Stomach smooth muscle (tissue), 2 donors: ENCODE measurements around the gene DIP2B.

Source experiments
- H3K27ac ChIP-seq: one replicate; pipeline ENCODE4 v1.7.0; 2013; ENCODE audit warnings: mild to moderate bottlenecking, low read length, inconsistent platforms
- H3K27me3 ChIP-seq, 2 donors: one replicate each; pipeline ENCODE4 v1.7.0; 2013; ENCODE audit warnings: low read length in 2 of 2; ENCODE audit not compliant: insufficient read depth in 2 of 2, control insufficient read depth in 1 of 2
- H3K36me3 ChIP-seq, 2 donors: one replicate each; pipeline ENCODE4 v1.7.0; 2013; ENCODE audit warnings: low read length in 2 of 2; ENCODE audit not compliant: control insufficient read depth in 2 of 2, insufficient read depth in 2 of 2
- H3K4me1 ChIP-seq: one replicate; pipeline ENCODE4 v1.7.0; 2013; ENCODE audit warnings: low read length; ENCODE audit not compliant: control insufficient read depth, insufficient read depth
- H3K4me3 ChIP-seq, 2 donors: one replicate each; pipeline ENCODE4 v1.7.0; 2013; ENCODE audit warnings: low read length in 2 of 2
- H3K9ac ChIP-seq, 2 donors: one replicate each; pipeline ENCODE4 v1.7.0; 2013; ENCODE audit warnings: low read length in 2 of 2, mild to moderate bottlenecking in 1 of 2
- H3K9me3 ChIP-seq, 2 donors: one replicate each; pipeline ENCODE4 v1.7.0; 2013; ENCODE audit warnings: low read length in 2 of 2; ENCODE audit not compliant: control insufficient read depth in 2 of 2
- donor health status: healthy.
- donor health status: Pancreatic carcinoma.

Gene DIP2B

DNA sequence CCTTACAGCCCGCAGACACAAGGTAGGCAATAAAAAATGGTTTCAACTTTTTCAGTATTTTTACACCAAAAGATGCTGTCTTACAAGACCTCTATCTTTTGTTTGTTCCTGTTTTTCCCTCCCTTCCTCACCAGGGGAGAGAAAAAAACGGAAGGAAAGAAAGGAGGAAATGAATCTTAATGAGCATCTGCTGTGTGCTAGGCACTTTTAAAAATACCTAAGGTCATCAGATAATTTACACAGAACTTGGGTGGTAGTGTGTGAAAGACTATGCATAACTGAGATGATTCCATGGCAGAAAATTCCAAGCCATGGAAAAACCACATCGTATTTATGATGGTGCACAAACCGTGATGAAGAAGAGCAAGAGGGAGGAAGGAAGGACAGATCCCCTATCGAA, 121.2 kb downstream of the DIP2B start:
- Histone ChIP-seq H3K36me3 (peaks cover 4 to 8% of the 10 kb centered on the region in 2 donors), H3K9ac (no peak overlapping the region), H3K4me1 (peaks cover 4% of the 10 kb centered on the region), H3K4me3 (no peak overlapping the region), H3K27ac (no peak overlapping the region), H3K27me3 (no peaks in the 10 kb centered on the region), H3K9me3 (no peaks in the 10 kb centered on the region)

DNA sequence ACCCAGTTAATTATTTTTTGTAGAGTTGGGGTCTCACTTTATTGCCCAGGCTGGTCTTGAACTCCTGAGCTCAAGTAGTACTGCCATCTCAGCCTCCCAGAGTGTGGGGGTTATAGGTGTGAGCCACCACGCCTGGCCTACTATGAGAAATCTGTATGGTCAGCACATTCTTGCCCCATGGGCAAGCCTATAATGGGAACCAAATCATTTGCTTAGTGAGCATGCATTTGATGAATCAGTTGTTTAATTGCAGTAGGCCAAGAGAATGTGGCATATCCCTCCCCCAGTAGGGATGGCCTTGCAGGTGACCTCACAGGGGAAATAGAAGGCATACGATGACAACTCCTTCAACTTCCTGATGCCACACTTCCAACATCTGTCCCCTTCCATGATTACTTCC, 122.7 kb downstream of the DIP2B start:
- Histone ChIP-seq H3K9ac (no peak overlapping the region), H3K27ac (no peak overlapping the region), H3K4me3 (no peak overlapping the region), H3K36me3 (peaks cover 4 to 8% of the 10 kb centered on the region in 2 donors), H3K4me1 (no peaks in the 10 kb centered on the region), H3K27me3 (no peaks in the 10 kb centered on the region), H3K9me3 (no peaks in the 10 kb centered on the region)

DNA sequence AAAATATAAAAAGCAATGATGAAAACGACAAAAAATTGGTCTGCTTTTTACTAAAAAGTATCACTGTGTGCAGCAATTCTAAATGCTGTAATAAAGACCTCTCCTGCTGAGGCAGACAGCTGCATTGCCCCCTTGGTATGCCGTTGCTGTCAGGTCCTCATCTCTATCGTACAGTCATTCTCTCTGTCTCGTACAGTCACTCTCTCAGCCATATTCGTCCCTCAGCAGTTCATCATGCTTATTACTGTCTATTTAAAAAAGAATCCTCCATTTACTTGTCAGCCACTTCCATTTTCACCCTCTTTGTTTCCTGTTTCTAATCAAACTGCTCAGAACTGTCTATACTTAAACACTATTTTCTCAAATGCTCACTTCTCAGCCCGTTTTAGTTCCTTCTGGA, 123.6 kb downstream of the DIP2B start:
- H3K4me3 ChIP-seq: no peak overlapping the region
- H3K36me3 ChIP-seq: peaks cover 4 to 8% of the 10 kb centered on the region in 2 donors
- H3K27me3 ChIP-seq: no peaks in the 10 kb centered on the region
- no peak overlapping the region for H3K9ac ChIP-seq
- no peaks in the 10 kb centered on the region for H3K9me3 ChIP-seq
- no peak overlapping the region for H3K27ac ChIP-seq
- no peaks in the 10 kb centered on the region for H3K4me1 ChIP-seq

DNA sequence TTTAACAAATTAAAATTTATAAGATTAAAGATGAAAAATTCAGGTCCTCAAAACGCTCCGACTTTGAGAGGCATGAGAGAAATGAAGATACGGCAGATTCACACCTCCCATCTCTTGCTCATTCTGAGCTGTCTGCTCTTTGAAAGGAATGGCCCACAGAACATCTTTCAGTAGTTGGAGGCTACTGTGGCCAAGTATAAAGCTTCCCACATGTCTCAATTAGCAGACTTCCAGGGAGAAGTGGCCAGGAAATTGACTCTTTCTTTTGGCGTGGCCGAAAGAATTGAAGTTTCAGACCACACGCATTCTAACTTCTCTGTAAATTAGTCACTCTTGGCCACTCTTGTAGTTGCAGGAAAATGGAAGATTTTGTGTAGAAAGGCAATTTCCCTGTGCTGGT, 129.2 kb downstream of the DIP2B start:
- Histone ChIP-seq H3K9ac (no peak overlapping the region), H3K9me3 (no peaks in the 10 kb centered on the region), H3K4me1 (no peaks in the 10 kb centered on the region), H3K4me3 (no peak overlapping the region), H3K36me3 (no peaks in the 10 kb centered on the region), H3K27ac (no peak overlapping the region), H3K27me3 (no peaks in the 10 kb centered on the region)

DNA sequence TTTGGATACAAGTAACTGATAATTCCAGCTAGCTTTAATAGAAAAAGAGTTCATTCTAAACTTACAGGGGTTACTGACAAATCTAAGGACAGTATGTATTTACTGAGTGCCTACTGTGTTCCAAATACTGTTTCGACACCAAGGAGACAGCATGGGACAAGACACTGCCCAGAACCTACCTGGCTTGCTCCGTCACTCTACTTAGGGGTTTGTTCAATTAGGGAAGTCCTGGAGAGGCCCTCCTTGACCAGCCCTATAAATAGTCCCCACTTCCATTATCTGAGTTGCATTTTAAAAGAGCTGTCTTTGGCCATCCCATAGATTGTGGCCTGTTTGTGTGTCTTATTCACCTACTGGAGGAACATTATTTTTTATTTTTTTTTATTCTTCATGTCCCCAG, 129.6 kb downstream of the DIP2B start:
- H3K4me3 ChIP-seq: no peak overlapping the region
- no peaks in the 10 kb centered on the region for H3K9me3 ChIP-seq
- no peak overlapping the region for H3K9ac ChIP-seq
- H3K4me1 ChIP-seq: no peaks in the 10 kb centered on the region
- no peaks in the 10 kb centered on the region for H3K36me3 ChIP-seq
- H3K27ac ChIP-seq: no peak overlapping the region
- H3K27me3 ChIP-seq: no peaks in the 10 kb centered on the region

DNA sequence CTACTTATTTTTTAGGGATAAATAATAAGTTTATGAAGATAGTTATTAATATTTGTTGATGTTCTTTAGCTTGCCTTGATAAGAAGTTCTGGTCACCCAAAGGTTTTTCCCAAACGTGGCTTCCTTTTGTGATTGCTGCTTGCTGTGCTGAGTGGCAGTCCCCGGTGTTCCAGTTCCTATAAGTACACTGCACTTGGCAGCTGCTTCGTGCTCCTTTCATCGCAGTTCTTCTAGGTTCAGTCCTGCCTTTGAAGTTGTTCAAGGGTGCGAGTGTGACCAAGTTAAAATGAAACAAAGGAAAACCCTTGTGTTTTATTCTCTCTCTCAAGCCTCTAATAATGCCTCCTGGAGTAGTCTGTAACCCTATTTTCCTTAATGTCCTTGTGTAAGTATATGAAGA, 130.6 kb downstream of the DIP2B start:
- Histone ChIP-seq H3K36me3 (no peaks in the 10 kb centered on the region), H3K27me3 (no peaks in the 10 kb centered on the region), H3K4me1 (no peaks in the 10 kb centered on the region), H3K27ac (no peak overlapping the region), H3K9me3 (no peaks in the 10 kb centered on the region), H3K4me3 (no peak overlapping the region), H3K9ac (no peak overlapping the region)

DNA sequence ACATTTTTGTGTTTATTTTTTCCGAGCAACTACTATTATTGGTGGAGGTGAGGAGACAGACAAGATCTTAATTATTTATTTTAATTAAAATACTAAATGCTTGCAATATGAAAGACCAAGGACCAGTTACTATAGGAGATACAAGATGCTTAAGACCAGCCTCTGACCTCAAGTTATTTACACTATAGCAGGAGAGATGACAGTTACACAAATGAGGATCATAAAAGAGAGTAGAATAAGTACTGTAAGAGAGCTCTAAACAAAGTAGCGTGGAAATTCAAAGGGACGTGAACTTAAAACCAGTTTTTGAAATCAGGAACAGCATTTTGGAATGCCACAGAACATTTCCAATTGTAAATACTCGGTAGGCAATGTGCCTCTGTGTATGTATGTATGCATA, 131.1 kb downstream of the DIP2B start:
- Histone ChIP-seq H3K36me3 (no peaks in the 10 kb centered on the region), H3K4me1 (no peaks in the 10 kb centered on the region), H3K27me3 (no peaks in the 10 kb centered on the region), H3K9ac (no peak overlapping the region), H3K27ac (no peak overlapping the region), H3K4me3 (no peak overlapping the region), H3K9me3 (no peaks in the 10 kb centered on the region)

DNA sequence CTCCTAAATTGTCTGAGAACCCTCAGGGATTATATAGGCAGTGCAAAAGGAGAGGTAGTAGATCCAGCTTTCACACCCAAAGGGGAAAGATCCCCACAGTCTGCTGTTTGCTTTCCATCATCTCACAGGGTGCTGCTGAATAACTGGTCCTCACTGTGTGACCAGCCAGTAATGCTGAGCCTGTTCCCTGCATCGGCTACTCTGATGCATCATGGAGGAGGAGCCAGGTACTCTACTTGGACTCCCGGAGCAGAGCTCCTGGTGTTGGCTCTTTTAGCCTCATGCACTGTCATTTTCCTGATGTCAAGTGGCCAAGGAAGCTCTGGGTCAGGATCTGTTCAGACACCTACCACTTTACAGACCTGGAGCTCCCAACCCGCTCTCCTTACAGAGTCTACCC, 131.7 kb downstream of the DIP2B start:
- H3K9ac ChIP-seq: peak overlapping the region in 1 of 2 donors; percentile 21
- H3K4me3 ChIP-seq: no peak overlapping the region
- no peaks in the 10 kb centered on the region for H3K9me3 ChIP-seq
- no peaks in the 10 kb centered on the region for H3K4me1 ChIP-seq
- no peaks in the 10 kb centered on the region for H3K36me3 ChIP-seq
- H3K27ac ChIP-seq: no peak overlapping the region
- no peaks in the 10 kb centered on the region for H3K27me3 ChIP-seq

DNA sequence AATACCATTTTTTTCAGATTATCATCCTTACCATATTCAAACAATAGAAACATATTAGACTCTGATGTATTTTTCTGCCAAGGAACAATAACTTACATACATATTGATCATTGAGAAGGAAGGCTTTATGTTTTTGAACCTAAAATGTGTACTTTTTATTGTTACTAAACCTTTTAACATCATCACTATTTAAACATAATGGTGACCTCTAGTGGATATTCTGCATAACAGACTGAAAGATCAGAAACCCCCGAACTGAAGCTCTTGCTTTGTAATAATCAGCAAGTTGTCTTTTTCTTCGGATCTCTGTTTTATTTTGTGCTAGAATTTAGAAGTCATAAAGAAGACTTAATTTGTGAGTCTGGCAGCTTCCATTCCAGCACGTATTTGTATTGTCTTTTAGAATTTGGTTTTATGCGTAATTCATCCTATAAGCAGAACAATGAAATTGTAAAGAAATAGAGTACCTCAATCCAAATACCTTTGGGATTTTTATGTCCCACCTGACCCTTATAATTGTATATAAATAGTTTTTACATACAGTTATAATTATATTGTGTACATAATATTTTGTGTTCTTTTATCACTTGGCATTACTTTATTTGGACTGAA, 133.2 kb downstream of the DIP2B start:
- no peaks in the 10 kb centered on the region for H3K9me3 ChIP-seq
- no peak overlapping the region for H3K27ac ChIP-seq
- no peaks in the 10 kb centered on the region for H3K36me3 ChIP-seq
- H3K4me3 ChIP-seq: no peak overlapping the region
- no peaks in the 10 kb centered on the region for H3K4me1 ChIP-seq
- H3K9ac ChIP-seq: no peak overlapping the region
- no peaks in the 10 kb centered on the region for H3K27me3 ChIP-seq

DNA sequence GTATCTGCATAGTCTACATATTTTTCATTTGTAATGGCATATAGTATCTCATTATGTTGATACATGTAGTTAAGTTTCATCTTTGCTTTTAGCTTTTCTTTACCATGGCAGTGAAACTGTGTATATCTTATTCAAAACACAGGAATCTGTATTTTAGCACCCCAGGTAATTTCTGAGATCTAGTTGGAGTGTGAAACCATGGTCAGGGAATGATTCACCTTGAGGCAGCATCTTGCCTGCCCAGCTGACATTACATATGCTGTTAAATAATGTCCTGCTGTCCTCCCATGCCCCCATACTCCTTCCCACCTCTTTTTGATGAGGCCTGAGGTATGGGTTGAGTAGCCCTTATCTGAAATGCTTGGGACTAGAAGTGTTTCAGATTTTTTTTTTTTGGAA, 133.7 kb downstream of the DIP2B start:
- no peak overlapping the region for H3K9ac ChIP-seq
- H3K9me3 ChIP-seq: no peaks in the 10 kb centered on the region
- no peak overlapping the region for H3K27ac ChIP-seq
- H3K4me1 ChIP-seq: no peaks in the 10 kb centered on the region
- no peak overlapping the region for H3K4me3 ChIP-seq
- no peaks in the 10 kb centered on the region for H3K36me3 ChIP-seq
- no peaks in the 10 kb centered on the region for H3K27me3 ChIP-seq

DNA sequence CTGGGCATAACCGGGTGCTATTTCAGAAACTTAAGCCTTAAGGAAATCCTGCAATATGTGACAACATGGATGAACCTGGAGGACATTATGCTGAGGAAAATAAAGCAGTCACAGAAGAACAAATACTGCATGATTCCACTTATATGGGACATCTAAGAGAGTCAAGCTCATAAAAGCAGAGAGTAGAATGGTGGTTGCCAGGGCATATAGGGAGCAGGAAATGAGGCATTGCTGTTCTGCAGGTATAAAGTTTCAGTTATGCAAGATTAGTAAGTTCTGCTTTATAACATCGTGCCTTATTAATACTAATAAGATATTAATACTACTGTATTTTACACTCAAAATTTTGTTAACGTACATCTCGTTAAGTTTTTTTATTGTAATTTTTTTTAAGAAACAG, 134.9 kb downstream of the DIP2B start:
- Histone ChIP-seq H3K4me1 (no peaks in the 10 kb centered on the region), H3K27me3 (no peaks in the 10 kb centered on the region), H3K36me3 (no peaks in the 10 kb centered on the region), H3K9ac (no peak overlapping the region), H3K27ac (no peak overlapping the region), H3K4me3 (no peak overlapping the region), H3K9me3 (no peaks in the 10 kb centered on the region)
